ENCODE measurements around the gene PRR19.

Gene PRR19

GRCh38 chr19:42303876-42304275 lies 1.9 kb downstream of the PRR19 start:
- no peak for DNase-seq (ENCODE audit: low read depth)
- H3K4me3 ChIP-seq (ENCODE audit: low read length) = no peak overlapping the region
- TF ChIP-seq CTCF (conservative IDR thresholded peaks at IDR 0.05; ENCODE audit: low read depth, low read length) = no peak

- TF ChIP-seq CTCF (conservative IDR thresholded peaks at IDR 0.05; ENCODE audit: low read depth, low read length) = no peak
- H3K4me3 ChIP-seq (ENCODE audit: low read length) = no peak overlapping the region
- no peak for DNase-seq (ENCODE audit: low read depth)
Observed at GRCh38 chr19:42306646-42307045, 4.7 kb downstream of the PRR19 start.

- TF ChIP-seq CTCF (conservative IDR thresholded peaks at IDR 0.05; ENCODE audit: low read depth, low read length) = no peak
- no peak overlapping the region for H3K4me3 ChIP-seq (ENCODE audit: low read length)
- DNase-seq (ENCODE audit: low read depth) = no peak
Observed at GRCh38 chr19:42309686-42310085, 7.8 kb downstream of the PRR19 start.

GRCh38 chr19:42311657-42312056 lies 9.7 kb downstream of the PRR19 start:
- peak; percentile 28 for TF ChIP-seq CTCF (conservative IDR thresholded peaks at IDR 0.05; ENCODE audit: low read depth, low read length)
- DNase-seq (ENCODE audit: low read depth) = no peak
- H3K4me3 ChIP-seq (ENCODE audit: low read length) = no peak overlapping the region

- H3K4me3 ChIP-seq (ENCODE audit: low read length) = no peak overlapping the region
- DNase-seq (ENCODE audit: low read depth) = no peak
- no peak for TF ChIP-seq CTCF (conservative IDR thresholded peaks at IDR 0.05; ENCODE audit: low read depth, low read length)
Observed at GRCh38 chr19:42312370-42312769, 10.4 kb downstream of the PRR19 start.

GRCh38 chr19:42313096-42313839 lies 11.3 kb downstream of the PRR19 start, which contains the start of gene TMEM145:
TSS of gene TMEM145 (plus strand) at chr19:42313309. CDS start at chr19:42313377, 68 bp downstream.
- no peak for DNase-seq (ENCODE audit: low read depth)
- no peak for TF ChIP-seq CTCF (conservative IDR thresholded peaks at IDR 0.05; ENCODE audit: low read depth, low read length)
- peak within 1 kb of the TSS; percentile 35 for H3K4me3 ChIP-seq (ENCODE audit: low read length)

Data from retinal pigment epithelial cell (primary cell).